HG03066 (cell line): ENCODE measurements around the gene SLC1A5.

Experiments
- ATAC-seq: cut with Tn5 transposase; IDR thresholded peaks from one replicate; pipeline ENCODE4 v1.9.1; 2021; ENCODE audit warnings: low read depth; ENCODE audit not compliant: unreplicated experiment

Gene SLC1A5

DNA sequence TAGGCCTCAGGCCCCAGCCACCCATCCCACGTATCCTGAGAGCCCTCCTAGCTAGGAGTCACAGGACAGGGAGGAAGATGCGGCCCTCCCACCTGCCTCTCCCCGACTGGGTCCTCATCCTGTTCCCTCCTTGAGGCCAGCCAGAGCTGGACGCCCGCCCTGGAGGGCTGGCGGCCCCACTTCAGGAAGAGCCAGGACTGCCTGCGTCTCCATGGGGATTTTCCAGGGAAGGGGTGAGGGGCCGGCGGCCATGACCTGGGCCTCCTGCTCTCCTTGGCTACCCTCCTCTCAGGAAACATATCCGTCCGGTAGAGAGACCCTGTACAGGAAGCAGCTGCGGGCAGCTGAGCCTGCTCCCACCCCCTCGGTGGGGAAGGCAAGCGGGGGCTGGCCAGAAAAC lies 60.2 kb downstream of the SLC1A5 start:
- ATAC-seq: no peak

DNA sequence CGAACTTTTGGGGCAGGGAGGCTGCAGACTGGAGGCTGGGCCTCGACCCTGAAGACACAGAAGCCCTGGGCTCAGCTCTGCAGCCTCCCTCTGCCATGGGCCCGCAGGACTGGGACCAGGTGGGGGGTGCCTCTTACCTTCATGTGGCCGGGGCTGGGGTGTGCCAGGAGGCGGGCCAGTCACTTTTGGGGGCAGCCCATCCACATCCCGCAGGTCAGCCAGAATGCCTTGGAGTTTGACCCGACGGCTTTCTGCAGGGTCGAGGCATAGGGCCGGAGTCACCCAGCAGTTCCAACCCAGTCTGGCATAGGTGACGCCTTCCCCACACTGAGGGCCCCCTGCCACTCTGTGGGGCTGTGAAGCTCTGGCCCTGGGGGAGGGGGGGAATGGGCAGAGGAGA lies 60.6 kb downstream of the SLC1A5 start:
- ATAC-seq: no peak

DNA sequence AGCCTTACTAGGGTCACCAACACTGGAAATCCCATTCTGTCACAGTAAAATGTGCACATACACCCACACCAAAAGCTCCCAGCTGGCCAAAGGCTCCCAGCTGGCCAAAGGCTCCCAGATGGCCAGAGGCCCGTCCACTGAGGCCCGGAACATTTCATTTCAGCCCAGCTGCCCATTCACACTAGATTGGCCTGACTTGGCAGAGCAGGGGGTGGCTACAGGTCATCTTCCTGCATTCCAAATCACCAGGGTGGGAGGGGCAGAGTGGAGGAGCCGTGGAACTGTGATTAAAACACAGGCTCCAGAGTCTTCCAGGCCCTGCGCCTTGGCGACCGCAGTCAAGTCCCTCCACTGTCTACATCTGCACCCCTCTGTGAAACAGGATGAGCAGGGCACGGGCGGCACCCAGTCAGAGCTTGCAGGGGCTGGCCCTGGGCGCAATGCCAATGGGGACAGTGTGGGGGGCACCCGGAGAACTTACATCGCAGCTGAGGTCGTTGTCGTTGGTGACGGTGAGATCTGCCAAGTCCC lies 61.4 kb downstream of the SLC1A5 start:
- ATAC-seq: no peak

DNA sequence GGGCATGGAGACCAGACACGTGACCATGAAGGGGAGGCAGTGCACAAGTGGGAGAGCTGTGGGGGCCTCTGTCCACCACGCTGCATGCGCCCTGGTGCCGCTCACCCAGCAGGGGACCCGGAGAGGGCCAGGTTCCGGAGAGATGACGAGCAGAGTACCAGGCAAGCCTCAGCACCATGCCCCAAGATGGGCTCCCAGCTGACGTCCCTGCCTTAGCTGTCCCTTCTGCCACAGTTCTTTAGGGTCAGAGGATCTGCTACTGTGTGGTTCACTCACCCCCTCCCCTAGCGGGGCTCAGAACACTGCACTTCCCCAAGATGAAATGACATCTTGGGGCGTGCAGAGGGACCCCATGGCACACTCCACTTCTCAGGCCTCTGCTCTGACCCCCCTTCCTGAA lies 61.8 kb downstream of the SLC1A5 start:
- no peak for ATAC-seq

DNA sequence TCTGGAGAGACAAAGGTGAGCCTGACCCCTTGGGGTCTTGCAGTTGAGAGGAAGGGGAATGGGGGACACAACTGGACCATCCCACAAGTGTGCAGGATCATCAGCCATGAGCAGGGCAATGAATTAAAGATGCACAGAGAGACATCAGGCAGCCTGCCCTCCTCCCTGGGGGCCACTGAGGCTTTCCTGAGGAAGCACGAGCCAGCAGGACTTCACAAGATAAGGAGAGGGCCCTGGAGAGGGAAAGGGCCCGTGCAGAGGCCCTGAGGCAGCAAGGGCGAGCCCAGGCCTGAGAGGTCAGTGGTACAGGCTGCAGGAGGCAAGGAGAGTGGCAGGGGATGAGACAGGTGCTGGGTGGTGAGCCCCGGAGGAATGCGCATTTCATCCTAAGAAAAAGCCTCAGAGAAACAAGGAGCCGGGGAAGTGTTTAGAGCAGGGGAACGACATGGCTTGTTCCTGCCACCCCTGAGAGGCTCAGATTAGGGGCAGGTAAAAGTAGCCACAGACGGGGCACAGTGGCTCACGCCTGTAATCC lies 62.5 kb downstream of the SLC1A5 start:
- no peak for ATAC-seq

DNA sequence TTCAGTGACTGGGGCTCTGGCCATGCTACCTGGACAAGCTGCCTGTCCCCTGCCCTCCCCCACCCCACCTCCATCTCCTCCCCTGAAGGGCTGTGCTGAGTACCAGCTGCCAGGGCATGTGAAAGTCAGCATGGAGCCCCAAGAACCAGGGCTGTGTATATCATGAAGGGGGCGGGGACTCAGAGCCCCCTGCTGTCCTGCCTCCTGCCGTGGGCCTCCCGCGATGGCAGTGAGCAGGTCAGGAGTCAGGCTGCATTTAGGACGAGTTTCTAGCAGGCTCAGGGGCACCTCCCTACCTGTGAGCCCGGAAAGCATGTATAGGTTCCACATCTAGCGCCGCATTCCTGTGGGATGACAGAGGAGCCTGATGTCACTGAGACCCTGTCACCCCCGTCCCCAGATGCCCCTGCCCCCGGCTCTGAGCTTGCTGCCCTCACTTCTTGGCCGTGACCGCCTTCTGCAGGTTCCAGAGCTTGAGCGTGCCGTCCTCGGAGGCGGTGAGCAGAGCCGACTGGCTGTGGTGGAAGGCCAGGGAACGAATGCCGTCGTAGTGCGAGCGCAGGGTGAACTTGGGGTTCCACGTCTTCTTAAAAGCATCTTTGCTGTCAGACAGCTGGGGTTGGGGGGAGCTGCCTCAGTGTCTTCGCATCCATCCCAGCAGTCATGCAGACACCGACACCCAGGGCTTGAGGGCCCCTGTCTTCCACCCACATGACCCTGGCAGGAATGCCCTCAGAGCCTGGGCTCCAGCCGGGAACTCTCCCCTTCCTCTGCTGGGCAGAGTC lies 63.2 kb downstream of the SLC1A5 start:
- ATAC-seq: no peak
